Activated naive CD4-positive, alpha-beta T cell treated with anti-CD3 and anti-CD28 coated beads for 36 hours (primary cell): Measurements from ENCODE around the gene ITGAD. TPM values are rescaled to one million over a fixed set of nuclear protein-coding genes. Genes with fewer than 3 reads are reported as not detected.
A peak's percentile ranks its signal among the peaks of the same experiment; 100 is the strongest.

Experiments used
- CTCF ChIA-PET: fragments of 350-600 bp; sonication (Branson Sonifier 250); formaldehyde crosslinking; loops from one replicate; lab custom pipeline; 2021; ENCODE audit warnings: antibody characterized with exemption; lab: Charles Lee
- DNase-seq: peaks from one replicate; pipeline ENCODE4 v3.0.0-alpha.2; 2020
- H3K27ac Mint-ChIP-seq: one replicate; pipeline ENCODE4 v1.8.0; 2021; ENCODE audit warnings: mild to moderate bottlenecking, mixed read lengths
- H3K27me3 Mint-ChIP-seq: one replicate; pipeline ENCODE4 v1.8.0; 2021; ENCODE audit warnings: low read depth, mixed read lengths
- H3K36me3 Mint-ChIP-seq: one replicate; pipeline ENCODE4 v1.8.0; 2021; ENCODE audit warnings: low read depth, mixed read lengths
- H3K4me1 Mint-ChIP-seq: one replicate; pipeline ENCODE4 v1.8.0; 2021; ENCODE audit warnings: low read depth, mixed read lengths
- H3K4me3 Mint-ChIP-seq: one replicate; pipeline ENCODE4 v1.8.0; 2021; ENCODE audit warnings: mild to moderate bottlenecking, moderate library complexity, mixed read lengths
- H3K9me3 Mint-ChIP-seq: one replicate; pipeline ENCODE4 v1.8.0; 2021; ENCODE audit warnings: mixed read lengths
- intact Hi-C: fragments of 100-400 bp; cut with micrococcal nuclease; formaldehyde crosslinking; loops from one replicate; pipeline ENCODE4 v1.15.1; 2023
- total RNA-seq, 2 experiments: library from RNA; stranded (reverse); gene quantifications; one replicate each; pipeline ENCODE4 v1.2.3, GENCODE V29; 2021

ITGAD gene
- total RNA-seq, 2 experiments from 2014 or later, result not detected

- intact Hi-C loops, result no loop called here
- Mint-ChIP-seq H3K27ac (no peak overlapping the region), H3K36me3 (no peaks in the 10 kb centered on the region), H3K4me3 (no peak overlapping the region), H3K4me1 (peaks cover 7% of the 10 kb centered on the region), H3K9me3 (peaks cover 2% of the 10 kb centered on the region), H3K27me3 (no peaks in the 10 kb centered on the region)
- CTCF ChIA-PET, result interaction anchor here (0.7 to 2.2 kb wide), 2 partner anchors 11 to 129 kb away, joined by 4 to 9 read pairs; no protein-coding TSS in a partner anchor
- no peak for DNase-seq
These were observed 21.3 kb upstream of the ITGAD start for GRCh38 chr16:31371619-31372484.

- intact Hi-C loops, result no loop called here
- CTCF ChIA-PET, result interaction anchor here (2.2 kb wide), 1 partner anchor 10 kb away, joined by 9 read pairs; no protein-coding TSS in a partner anchor
- Mint-ChIP-seq H3K27ac (no peak overlapping the region), H3K36me3 (no peaks in the 10 kb centered on the region), H3K4me1 (no peaks in the 10 kb centered on the region), H3K9me3 (peaks cover 2% of the 10 kb centered on the region), H3K4me3 (no peak overlapping the region), H3K27me3 (no peaks in the 10 kb centered on the region)
- DNase-seq, result no peak
These were observed 19.9 kb upstream of the ITGAD start for GRCh38 chr16:31373235-31373634.

- CTCF ChIA-PET, result no interaction called here
- H3K4me3 Mint-ChIP-seq, result no peak overlapping the region
These were observed 17.9 kb upstream of the ITGAD start for GRCh38 chr16:31375231-31375630.

GRCh38 chr16:31376705-31377104 is 16.4 kb upstream of the ITGAD start:
- intact Hi-C loops, result no loop called here
- Mint-ChIP-seq H3K36me3 (no peaks in the 10 kb centered on the region), H3K27ac (no peak overlapping the region), H3K9me3 (peaks cover 2% of the 10 kb centered on the region), H3K27me3 (no peaks in the 10 kb centered on the region), H3K4me1 (no peaks in the 10 kb centered on the region), H3K4me3 (no peak overlapping the region)
- CTCF ChIA-PET, result interaction anchor here (0.7 kb wide), 1 partner anchor 182 kb away, joined by 3 read pairs; no protein-coding TSS in a partner anchor
- no peak for DNase-seq

More at GRCh38 chr16:31375231-31375630, 17.9 kb upstream of the ITGAD start:
- no peak for DNase-seq
- no peaks in the 10 kb centered on the region for H3K27me3 Mint-ChIP-seq
- H3K4me1 Mint-ChIP-seq, result no peaks in the 10 kb centered on the region
- intact Hi-C loops, result no loop called here
- H3K9me3 Mint-ChIP-seq, result peaks cover 2% of the 10 kb centered on the region
- H3K27ac Mint-ChIP-seq, result no peak overlapping the region
- H3K36me3 Mint-ChIP-seq, result no peaks in the 10 kb centered on the region

- no peak overlapping the region for H3K4me3 Mint-ChIP-seq
- H3K9me3 Mint-ChIP-seq, result peaks cover 2% of the 10 kb centered on the region
- DNase-seq, result no peak
- H3K4me1 Mint-ChIP-seq, result no peaks in the 10 kb centered on the region
- no peaks in the 10 kb centered on the region for H3K27me3 Mint-ChIP-seq
- intact Hi-C loops, result no loop called here
- CTCF ChIA-PET, result no interaction called here
- H3K36me3 Mint-ChIP-seq, result no peaks in the 10 kb centered on the region
- H3K27ac Mint-ChIP-seq, result no peak overlapping the region
These were observed 15.8 kb upstream of the ITGAD start for GRCh38 chr16:31377210-31377903.

GRCh38 chr16:31380201-31380600 is 12.9 kb upstream of the ITGAD start:
- Mint-ChIP-seq H3K4me3 (no peak overlapping the region), H3K27ac (no peak overlapping the region), H3K9me3 (peaks cover 1% of the 10 kb centered on the region), H3K36me3 (no peaks in the 10 kb centered on the region), H3K27me3 (peaks cover 3% of the 10 kb centered on the region), H3K4me1 (peaks cover 1% of the 10 kb centered on the region)
- intact Hi-C loops, result loop anchor here (5.0 to 10.0 kb wide), 4 partner anchors 62 to 315 kb away; partner anchors contain the start of genes PYCARD and ZNF843
- CTCF ChIA-PET, result no interaction called here
- no peak for DNase-seq

GRCh38 chr16:31382485-31383161 is 10.5 kb upstream of the ITGAD start:
- H3K4me1 Mint-ChIP-seq, result peaks cover 15% of the 10 kb centered on the region

GRCh38 chr16:31385680-31386079 is 7.5 kb upstream of the ITGAD start:
- CTCF ChIA-PET, result interaction anchor here (1.1 to 1.4 kb wide), 2 partner anchors 57 to 118 kb away, joined by 3 to 6 read pairs; partner anchors contain the start of gene ZNF843
- intact Hi-C loops, result loop anchor here (1.0 to 10.0 kb wide), 3 partner anchors 81 to 309 kb away; no protein-coding TSS in a partner anchor
- Mint-ChIP-seq H3K4me1 (peaks cover 15% of the 10 kb centered on the region), H3K27ac (no peak overlapping the region), H3K27me3 (peaks cover 9% of the 10 kb centered on the region), H3K36me3 (no peaks in the 10 kb centered on the region), H3K9me3 (no peaks in the 10 kb centered on the region), H3K4me3 (no peak overlapping the region)
- DNase-seq, result no peak

More at GRCh38 chr16:31382485-31383161, 10.5 kb upstream of the ITGAD start:
- DNase-seq, result peak; percentile 81
- no peak overlapping the region for H3K4me3 Mint-ChIP-seq
- H3K9me3 Mint-ChIP-seq, result no peaks in the 10 kb centered on the region
- H3K36me3 Mint-ChIP-seq, result no peaks in the 10 kb centered on the region
- intact Hi-C loops, result loop anchor here (5.0 to 10.0 kb wide), 4 partner anchors 60 to 312 kb away; partner anchors contain the start of genes PYCARD and ZNF843
- H3K27ac Mint-ChIP-seq, result no peak overlapping the region
- CTCF ChIA-PET, result interaction anchor here (0.6 to 2.2 kb wide), 18 partner anchors 11 to 437 kb away, joined by 3 to 9 read pairs (median 4); partner anchors contain the start of gene PYCARD
- peaks cover 5% of the 10 kb centered on the region for H3K27me3 Mint-ChIP-seq

GRCh38 chr16:31386157-31386984 is 6.8 kb upstream of the ITGAD start:
- no peak for DNase-seq
- Mint-ChIP-seq H3K4me3 (no peak overlapping the region), H3K27ac (no peak overlapping the region), H3K9me3 (no peaks in the 10 kb centered on the region), H3K27me3 (peaks cover 9% of the 10 kb centered on the region), H3K4me1 (peaks cover 15% of the 10 kb centered on the region), H3K36me3 (no peaks in the 10 kb centered on the region)
- intact Hi-C loops, result loop anchor here (1.0 to 10.0 kb wide), 3 partner anchors 82 to 308 kb away; no protein-coding TSS in a partner anchor
- CTCF ChIA-PET, result interaction anchor here (0.6 to 1.4 kb wide), 2 partner anchors 57 to 363 kb away, joined by 4 to 6 read pairs; partner anchors contain the start of gene ZNF843

GRCh38 chr16:31388535-31388934 is 4.6 kb upstream of the ITGAD start:
- Mint-ChIP-seq H3K27me3 (peaks cover 6% of the 10 kb centered on the region), H3K27ac (no peak overlapping the region), H3K4me1 (peaks cover 15% of the 10 kb centered on the region), H3K4me3 (no peak overlapping the region), H3K36me3 (no peaks in the 10 kb centered on the region), H3K9me3 (no peaks in the 10 kb centered on the region)
- no peak for DNase-seq
- intact Hi-C loops, result loop anchor here (10.0 kb wide), 2 partner anchors 84 to 306 kb away; no protein-coding TSS in a partner anchor
- CTCF ChIA-PET, result no interaction called here

- peaks cover 6% of the 10 kb centered on the region for H3K27me3 Mint-ChIP-seq
- CTCF ChIA-PET, result no interaction called here
- no peak for DNase-seq
- peaks cover 10% of the 10 kb centered on the region for H3K4me1 Mint-ChIP-seq
- H3K4me3 Mint-ChIP-seq, result no peak overlapping the region
- no peak overlapping the region for H3K27ac Mint-ChIP-seq
- H3K36me3 Mint-ChIP-seq, result no peaks in the 10 kb centered on the region
- no peaks in the 10 kb centered on the region for H3K9me3 Mint-ChIP-seq
- intact Hi-C loops, result no loop called here
These were observed 2.6 kb upstream of the ITGAD start for GRCh38 chr16:31390504-31391041.
